Heart left ventricle (tissue), 16 donors: ENCODE data around the gene SH3RF3. TPM values are rescaled to one million over a fixed set of nuclear protein-coding genes. Genes with fewer than 3 reads are reported as not detected.
A peak's percentile ranks its signal among the peaks of the same experiment; 100 is the strongest.

Experiments used
- ATAC-seq, 4 donors: fragments of 200-7000 bp; cut with Tn5 transposase; one replicate each; pipeline ENCODE4 v1.9.1; 2020 to 2022; ENCODE audit warnings: moderate library complexity in 4 of 4, mild to moderate bottlenecking in 3 of 4, moderate number of reproducible peaks in 1 of 4
- DNase-seq, 5 donors: peaks; one replicate each; pipeline ENCODE4 v3.0.0-alpha.2; 2020
- H3K27ac ChIP-seq, 12 donors: fragments of 200-600 bp; sonication (generic) in 4 of 12; one replicate each; pipeline versions ENCODE4 v1.5.0 to v1.8.0; 2016 to 2022; ENCODE audit warnings: mild to moderate bottlenecking in 2 of 12
- H3K27me3 ChIP-seq, 9 donors: fragments of 200-600 bp; sonication (generic) in 2 of 9; one replicate each; pipeline versions ENCODE4 v1.5.1 to v1.8.0; 2016 to 2022; ENCODE audit warnings: mild to moderate bottlenecking in 3 of 9
- H3K36me3 ChIP-seq, 9 donors: fragments of 200-600 bp; sonication (generic) in 2 of 9; one replicate each; pipeline versions ENCODE4 v1.5.0 to v1.8.0; 2018 to 2022; ENCODE audit warnings: mild to moderate bottlenecking in 2 of 9
- H3K4me1 ChIP-seq, 12 donors: fragments of 200-600 bp; sonication (generic) in 4 of 12; one replicate each; pipeline versions ENCODE4 v1.5.0 to v1.8.0; 2016 to 2022; ENCODE audit warnings: mild to moderate bottlenecking in 3 of 12
- H3K4me3 ChIP-seq, 12 donors: fragments of 200-600 bp; sonication (generic) in 4 of 12; one replicate each; pipeline versions ENCODE4 v1.5.0 to v1.8.0; 2017 to 2022; ENCODE audit warnings: mild to moderate bottlenecking in 9 of 12, moderate library complexity in 4 of 12
- H3K9me3 ChIP-seq, 12 donors: fragments of 200-600 bp; sonication (generic) in 4 of 12; one replicate each; pipeline versions ENCODE4 v1.5.0 to v1.8.0; 2016 to 2022; ENCODE audit warnings: mild to moderate bottlenecking in 1 of 12
- CTCF ChIP-seq, 12 donors: fragments of 200-600 bp; sonication (generic) in 4 of 12; IDR thresholded peaks; one replicate each; pipeline versions ENCODE4 v1.5.0 to v1.8.0; 2018 to 2022; ENCODE audit warnings: antibody characterized with exemption in 12 of 12, mild to moderate bottlenecking in 5 of 12
- POLR2A ChIP-seq, 2 donors: fragments of 450-650 bp; IDR thresholded peaks; one replicate each; pipeline ENCODE4 v1.6.1; 2017; ENCODE audit warnings: antibody characterized with exemption in 2 of 2, mild to moderate bottlenecking in 2 of 2, moderate library complexity in 2 of 2
- WGBS, 4 donors: extraction: QIAGEN DNeasy Blood & Tissue Kit in 2 of 4; methylation state at CpG; one replicate each; pipeline versions ENCODE4 v1.1.5 to v1.1.7; 2013 to 2018; 5-methylcytosine and 5-hydroxymethylcytosine counted together
- intact Hi-C, 10 donors: fragments of 100-400 bp; cut with DNase I; formaldehyde crosslinking; loops; one replicate each; pipeline versions ENCODE4 v1.11.1 to v1.14.2; 2022
- polyA plus RNA-seq, 2 donors: library from polyadenylated mRNA; stranded (reverse); fragments of 200-250 nt; gene quantifications; one replicate each; pipeline ENCODE4 v1.2.3, GENCODE V29; 2013
- total RNA-seq, 9 donors: library from RNA; depleted of rRNA in 2 of 9; stranded (reverse); fragments of >200 nt in 2 of 9; fragmentation: NEBNext Ultra II Directional in 3 of 9; extraction: Animal tissue kit (Norgen Biotek cat#: 25700) in 3 of 9; gene quantifications; one replicate each; pipeline versions ENCODE4 v1.1.0 to v1.2.4, GENCODE V29; 2016 to 2023
- donor health status: ischemic (EF 13 %, LVEDD 7.1; RV severe dilation, severe dysfunction).
- donor health status: healthy with polysubstance abuse.
- donor health status: DM: no; HTN: yes; CAD: no.
- donor health status: DM: no; HTN: no; CAD: no.
- donor health status: ischemic (EF 25% LVEDD 6.9; RV normal size, moderate dysfunction).
- donor health status: ischemic (EF 25% LVEDD 5.7; RV mildly dilated, moderate dysfunction).
- donor health status: healthy.
- donor health status: DM: yes; HTN: yes; CAD: no.
- donor health status: ischemic (EF 35%, LVEDD 5.7; RV mildly dilated, moderate dysfunction).
- donor health status: nonischemic (EF 11% LVEDD 7.7; RV severe dilation, severe dysfunction).
- donor health status: DM: yes; HTN: yes; CAD: no.
- donor health status: PGD.
- donor health status: ischemic (EF 29% LVEDD 5.4; RV normal size, mild dysfunction).
- donor health status: nonischemic (EF 23%, LVEDD 6.1; RV moderate dilation, normal function).

SH3RF3 gene
- total and polyA plus RNA-seq, 11 donors: 5.2 to 15.7 (median 7.9) TPM

GRCh38 chr2:109418716-109419115, 289.7 kb downstream of the SH3RF3 start:
- TF ChIP-seq CTCF (IDR thresholded peaks at IDR 0.05) (no peak), POLR2A (IDR thresholded peaks at IDR 0.05) (no peak)
- Histone ChIP-seq H3K4me3 (no peak overlapping the region), H3K36me3 (peaks cover 0 to 3% (median 0%) of the 10 kb centered on the region in 9 donors), H3K4me1 (no peaks in the 10 kb centered on the region), H3K27ac (no peak overlapping the region), H3K9me3 (no peaks in the 10 kb centered on the region), H3K27me3 (no peaks in the 10 kb centered on the region)
- intact Hi-C loops: no loop called here
- DNase-seq (peak in 1 of 5 donors; percentile 40), ATAC-seq (no peak)
- WGBS, 4 donors: 88 to 94% (median 92%) methylated on average over 5 to 7 of the region's 7 CpGs

GRCh38 chr2:109419171-109419756, 290.3 kb downstream of the SH3RF3 start:
- intact Hi-C loops: no loop called here
- H3K27me3 ChIP-seq: no peaks in the 10 kb centered on the region
- H3K9me3 ChIP-seq: no peaks in the 10 kb centered on the region
- no peak for TF ChIP-seq CTCF (IDR thresholded peaks at IDR 0.05)
- no peaks in the 10 kb centered on the region for H3K4me1 ChIP-seq
- peaks cover 0 to 3% (median 0%) of the 10 kb centered on the region in 9 donors for H3K36me3 ChIP-seq
- ATAC-seq (no peak), DNase-seq (peak in 1 of 5 donors; percentile 21)
- H3K27ac ChIP-seq: no peak overlapping the region
- no peak overlapping the region for H3K4me3 ChIP-seq
- WGBS, 4 donors: 88 to 91% (median 89%) methylated on average over 15 of the region's 15 CpGs

GRCh38 chr2:109419960-109420370, 291.0 kb downstream of the SH3RF3 start:
- H3K27ac ChIP-seq: no peak overlapping the region
- peak in 1 of 5 donors; percentile 38 for DNase-seq
- H3K36me3 ChIP-seq: peaks cover 0 to 3% (median 0%) of the 10 kb centered on the region in 9 donors
- H3K27me3 ChIP-seq: no peaks in the 10 kb centered on the region
- H3K4me1 ChIP-seq: no peaks in the 10 kb centered on the region
- 89 to 94% (median 91%) methylated on average over 5 of the region's 5 CpGs for WGBS, 4 donors
- H3K9me3 ChIP-seq: no peaks in the 10 kb centered on the region
- H3K4me3 ChIP-seq: no peak overlapping the region
- intact Hi-C loops: no loop called here
- no peak for ATAC-seq
- TF ChIP-seq CTCF (IDR thresholded peaks at IDR 0.05): no peak
- no peak for TF ChIP-seq POLR2A (IDR thresholded peaks at IDR 0.05)

- 96 to 100% (median 97%) methylated on average over 3 of the region's 3 CpGs for WGBS, 4 donors
- Histone ChIP-seq H3K4me3 (no peak overlapping the region), H3K27me3 (no peaks in the 10 kb centered on the region), H3K9me3 (no peaks in the 10 kb centered on the region), H3K36me3 (peaks cover 0 to 3% (median 0%) of the 10 kb centered on the region in 9 donors), H3K4me1 (no peaks in the 10 kb centered on the region), H3K27ac (no peak overlapping the region)
- DNase-seq (no peak), ATAC-seq (no peak)
- intact Hi-C loops: no loop called here
- TF ChIP-seq POLR2A (IDR thresholded peaks at IDR 0.05) (no peak), CTCF (IDR thresholded peaks at IDR 0.05) (no peak)
These were observed 292.1 kb downstream of the SH3RF3 start for GRCh38 chr2:109421101-109421500.
